Measurements from ENCODE around the gene ARRDC2.

The ARRDC2 gene

GRCh38 chr19:18046059-18046718 lies 38.2 kb downstream of the ARRDC2 start:
- H3K27ac ChIP-seq (replicated peaks), result no peak overlapping the region
- DNase-seq (ENCODE audit: low read depth in 1 of 2, low spot score in 1 of 2), result no peak
- no peak overlapping the region for H3K4me3 ChIP-seq (replicated peaks; ENCODE audit: insufficient read depth, low read length)
- H3K27me3 ChIP-seq (ENCODE audit: insufficient read depth, poor library complexity, severe bottlenecking), result no peaks in the 10 kb centered on the region
- TF ChIP-seq GABPA (IDR thresholded peaks at IDR 0.05; ENCODE audit: low read depth) (no peak), SPI1 (IDR thresholded peaks at IDR 0.05; ENCODE audit: borderline replicate concordance, low read depth) (no peak), CTCF (IDR thresholded peaks at IDR 0.05; ENCODE audit: insufficient read depth, low read length) (no peak), POLR2AphosphoS5 (IDR thresholded peaks at IDR 0.05; ENCODE audit: low read depth) (no peak), REST (IDR thresholded peaks at IDR 0.05; ENCODE audit: insufficient replicate concordance, low read depth) (no peak)

- Histone ChIP-seq H3K27ac (replicated peaks) (no peak overlapping the region), H3K4me3 (replicated peaks; ENCODE audit: insufficient read depth, low read length) (no peak overlapping the region), H3K27me3 (ENCODE audit: insufficient read depth, poor library complexity, severe bottlenecking) (no peaks in the 10 kb centered on the region)
- DNase-seq (ENCODE audit: low read depth in 1 of 2, low spot score in 1 of 2), result no peak
- no peak for TF ChIP-seq GABPA (IDR thresholded peaks at IDR 0.05; ENCODE audit: low read depth)
- TF ChIP-seq CTCF (IDR thresholded peaks at IDR 0.05; ENCODE audit: insufficient read depth, low read length), result no peak
- no peak for TF ChIP-seq POLR2AphosphoS5 (IDR thresholded peaks at IDR 0.05; ENCODE audit: low read depth)
- TF ChIP-seq REST (IDR thresholded peaks at IDR 0.05; ENCODE audit: insufficient replicate concordance, low read depth), result no peak
- no peak; the same call in 1 of the 2 replicates for TF ChIP-seq SPI1 (IDR thresholded peaks at IDR 0.05; ENCODE audit: borderline replicate concordance, low read depth)
These were observed 41.4 kb downstream of the ARRDC2 start for GRCh38 chr19:18049385-18049784.

GRCh38 chr19:18051887-18052286 lies 43.9 kb downstream of the ARRDC2 start:
- TF ChIP-seq CTCF (IDR thresholded peaks at IDR 0.05; ENCODE audit: insufficient read depth, low read length) (no peak), SPI1 (IDR thresholded peaks at IDR 0.05; ENCODE audit: borderline replicate concordance, low read depth) (no peak), GABPA (IDR thresholded peaks at IDR 0.05; ENCODE audit: low read depth) (no peak), POLR2AphosphoS5 (IDR thresholded peaks at IDR 0.05; ENCODE audit: low read depth) (no peak), REST (IDR thresholded peaks at IDR 0.05; ENCODE audit: insufficient replicate concordance, low read depth) (no peak)

More at GRCh38 chr19:18051887-18052286, 43.9 kb downstream of the ARRDC2 start:
- Histone ChIP-seq H3K27ac (replicated peaks) (no peak overlapping the region), H3K4me3 (replicated peaks; ENCODE audit: insufficient read depth, low read length) (no peak overlapping the region), H3K27me3 (ENCODE audit: insufficient read depth, poor library complexity, severe bottlenecking) (no peaks in the 10 kb centered on the region)
- no peak for DNase-seq (ENCODE audit: low read depth in 1 of 2, low spot score in 1 of 2)

All from HL-60 (cell line).